ENCODE results near the gene CAPZA1. TPM values are rescaled to one million over a fixed set of nuclear protein-coding genes. Genes with fewer than 3 reads are reported as not detected.

Gene CAPZA1
- total and polyA plus RNA-seq, 2 donors (not counting 3 experiments of a cell fraction or from before 2014, with no cell fraction given) = 77.1 to 183 TPM

- FAIRE-seq = no peak
- intact Hi-C loops (cut with micrococcal nuclease) = no loop called here
- Histone ChIP-seq H3K9me3 (replicated peaks; ENCODE audit: control insufficient read depth, insufficient read depth, low read length) (no peaks in the 10 kb centered on the region), H4K20me1 (replicated peaks; ENCODE audit: control insufficient read depth, extremely low read depth, insufficient read depth, low read length) (no peaks in the 10 kb centered on the region), H3K27me3 (ENCODE audit: control insufficient read depth in 2 of 2, insufficient read depth in 2 of 2, low read length in 2 of 2) (no peaks in the 10 kb centered on the region), H3K4me3 (replicated peaks in 1 of 3; ENCODE audit: insufficient read depth in 1 of 3, low read depth in 1 of 3, low read length in 3 of 3) (no peak overlapping the region), H2AFZ (ENCODE audit: low read depth, low read length) (no peak overlapping the region), H3K4me1 (ENCODE audit: control insufficient read depth, extremely low read depth, insufficient read depth, low read length) (no peaks in the 10 kb centered on the region), H3K79me2 (ENCODE audit: control insufficient read depth, insufficient read depth, low read length) (no peaks in the 10 kb centered on the region), H3K9me1 (replicated peaks; ENCODE audit: control insufficient read depth, extremely low read depth, insufficient read depth, low read length) (no peaks in the 10 kb centered on the region), H3K4me2 (ENCODE audit: insufficient read depth, low read length) (no peak overlapping the region), H3K36me3 (ENCODE audit: control insufficient read depth in 2 of 2, extremely low read depth in 1 of 2, insufficient read depth in 2 of 2, low read length in 2 of 2) (peaks cover 4 to 12% of the 10 kb centered on the region in 2 experiments), H3K27ac (ENCODE audit: insufficient read depth, low read depth, low read length) (no peak overlapping the region), H3K9ac (replicated peaks; ENCODE audit: extremely low read depth, insufficient read depth, low read length) (no peak overlapping the region)
- DNase-seq (ENCODE audit: low read depth, low spot score) = no peak
- ChIA-PET CTCF (interaction anchor here (1.3 to 1.6 kb wide), 2 partner anchors 98 to 301 kb away, joined by 3 to 6 read pairs; no protein-coding TSS in a partner anchor), POLR2A (no interaction called here)
- dilution Hi-C loops (cut with MboI; ENCODE audit: extremely low pct_ligation_motif_present, low sequenced_read_pairs) = no loop called here
- no TSS peak for BruUV-seq (replicated peaks)
- TF ChIP-seq MYC (IDR thresholded peaks at IDR 0.05; ENCODE audit: low read depth, low read length) (no peak), EZH2 (IDR thresholded peaks at IDR 0.05; ENCODE audit: borderline replicate concordance, low read depth, low read length, severe bottlenecking) (no peak), GATA2 (IDR thresholded peaks at IDR 0.05; ENCODE audit: insufficient read depth, insufficient read length, low read depth, low read length) (no peak), MAX (IDR thresholded peaks at IDR 0.05; ENCODE audit: insufficient read depth, insufficient read length) (no peak), POLR2A (IDR thresholded peaks at IDR 0.05; ENCODE audit: low read depth, low read length) (no peak), POLR2AphosphoS5 (IDR thresholded peaks at IDR 0.05; ENCODE audit: insufficient read depth, low read depth, low read length) (no peak), FOS (IDR thresholded peaks at IDR 0.05; ENCODE audit: borderline replicate concordance, insufficient read depth, low read length) (no peak), JUN (IDR thresholded peaks at IDR 0.05; ENCODE audit: borderline replicate concordance, insufficient read depth, insufficient read length, low read depth) (no peak)
- TF ChIP-seq, protein P1, sequence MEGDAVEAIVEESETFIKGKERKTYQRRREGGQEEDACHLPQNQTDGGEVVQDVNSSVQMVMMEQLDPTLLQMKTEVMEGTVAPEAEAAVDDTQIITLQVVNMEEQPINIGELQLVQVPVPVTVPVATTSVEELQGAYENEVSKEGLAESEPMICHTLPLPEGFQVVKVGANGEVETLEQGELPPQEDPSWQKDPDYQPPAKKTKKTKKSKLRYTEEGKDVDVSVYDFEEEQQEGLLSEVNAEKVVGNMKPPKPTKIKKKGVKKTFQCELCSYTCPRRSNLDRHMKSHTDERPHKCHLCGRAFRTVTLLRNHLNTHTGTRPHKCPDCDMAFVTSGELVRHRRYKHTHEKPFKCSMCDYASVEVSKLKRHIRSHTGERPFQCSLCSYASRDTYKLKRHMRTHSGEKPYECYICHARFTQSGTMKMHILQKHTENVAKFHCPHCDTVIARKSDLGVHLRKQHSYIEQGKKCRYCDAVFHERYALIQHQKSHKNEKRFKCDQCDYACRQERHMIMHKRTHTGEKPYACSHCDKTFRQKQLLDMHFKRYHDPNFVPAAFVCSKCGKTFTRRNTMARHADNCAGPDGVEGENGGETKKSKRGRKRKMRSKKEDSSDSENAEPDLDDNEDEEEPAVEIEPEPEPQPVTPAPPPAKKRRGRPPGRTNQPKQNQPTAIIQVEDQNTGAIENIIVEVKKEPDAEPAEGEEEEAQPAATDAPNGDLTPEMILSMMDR (IDR thresholded peaks at IDR 0.05; ENCODE audit: extremely low read depth in 1 of 2, insufficient read depth in 1 of 2, low read depth in 1 of 2, low read length in 2 of 2) = no peak
These were observed 20.2 kb upstream of the CAPZA1 start for GRCh38 chr1:112599477-112599876.

All from endothelial cell of umbilical vein (primary cell).